ENCODE data around the gene ST7L.

DNA sequence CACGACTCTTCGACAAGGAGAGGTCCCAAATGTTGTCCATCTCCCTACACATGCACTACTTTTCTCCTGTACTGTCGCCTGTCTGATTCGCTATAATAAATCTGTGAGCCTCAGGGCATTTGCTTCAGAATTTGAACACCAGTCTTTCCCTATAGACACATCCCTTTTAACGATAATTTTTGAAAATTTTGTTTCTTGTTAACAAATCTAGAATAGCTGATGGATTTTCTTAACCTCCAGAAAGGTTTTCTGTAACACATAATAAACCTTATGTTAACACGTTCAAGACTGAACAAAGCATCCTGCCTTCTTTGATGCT, 1.4 kb upstream of the ST7L start:
- TF ChIP-seq, protein P1, sequence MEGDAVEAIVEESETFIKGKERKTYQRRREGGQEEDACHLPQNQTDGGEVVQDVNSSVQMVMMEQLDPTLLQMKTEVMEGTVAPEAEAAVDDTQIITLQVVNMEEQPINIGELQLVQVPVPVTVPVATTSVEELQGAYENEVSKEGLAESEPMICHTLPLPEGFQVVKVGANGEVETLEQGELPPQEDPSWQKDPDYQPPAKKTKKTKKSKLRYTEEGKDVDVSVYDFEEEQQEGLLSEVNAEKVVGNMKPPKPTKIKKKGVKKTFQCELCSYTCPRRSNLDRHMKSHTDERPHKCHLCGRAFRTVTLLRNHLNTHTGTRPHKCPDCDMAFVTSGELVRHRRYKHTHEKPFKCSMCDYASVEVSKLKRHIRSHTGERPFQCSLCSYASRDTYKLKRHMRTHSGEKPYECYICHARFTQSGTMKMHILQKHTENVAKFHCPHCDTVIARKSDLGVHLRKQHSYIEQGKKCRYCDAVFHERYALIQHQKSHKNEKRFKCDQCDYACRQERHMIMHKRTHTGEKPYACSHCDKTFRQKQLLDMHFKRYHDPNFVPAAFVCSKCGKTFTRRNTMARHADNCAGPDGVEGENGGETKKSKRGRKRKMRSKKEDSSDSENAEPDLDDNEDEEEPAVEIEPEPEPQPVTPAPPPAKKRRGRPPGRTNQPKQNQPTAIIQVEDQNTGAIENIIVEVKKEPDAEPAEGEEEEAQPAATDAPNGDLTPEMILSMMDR (conservative IDR thresholded peaks at IDR 0.05; ENCODE audit: low read depth, low read length): no peak
- TF ChIP-seq EZH2phosphoT487 (IDR thresholded peaks at IDR 0.05; ENCODE audit: borderline replicate concordance, low read length) (no peak), EZH2 (IDR thresholded peaks at IDR 0.05; ENCODE audit: low read length, unreplicated experiment) (no peak)

Data from PC-3 (cell line).